ENCODE data around the gene ADCY9.
"Not testable (repeated sequence)": the region's sequence is repeated elsewhere in the genome, so short reads cannot be mapped to it uniquely, and the experiment has no call there.

Gene ADCY9

DNA sequence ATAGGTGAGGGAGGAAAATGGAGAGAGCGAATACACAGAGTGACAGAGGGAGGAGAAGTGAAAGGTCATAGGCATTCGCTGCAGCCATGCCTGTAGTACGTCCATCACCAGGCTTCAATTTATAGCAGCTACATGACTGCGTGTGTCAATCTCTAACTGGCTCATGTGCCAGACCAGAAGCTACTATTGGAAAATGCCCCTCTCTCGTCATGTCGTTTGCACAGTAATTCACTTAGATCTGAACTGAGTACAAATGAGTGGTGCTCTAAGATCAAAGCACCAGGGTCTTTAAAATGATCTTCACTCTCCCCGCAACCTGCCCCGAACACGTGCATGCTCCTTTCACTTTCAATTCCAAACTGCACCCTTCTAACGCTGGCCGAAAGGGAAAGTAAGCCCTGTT lies 51.3 kb downstream of the ADCY9 start:
- DNase-seq: no peak

DNA sequence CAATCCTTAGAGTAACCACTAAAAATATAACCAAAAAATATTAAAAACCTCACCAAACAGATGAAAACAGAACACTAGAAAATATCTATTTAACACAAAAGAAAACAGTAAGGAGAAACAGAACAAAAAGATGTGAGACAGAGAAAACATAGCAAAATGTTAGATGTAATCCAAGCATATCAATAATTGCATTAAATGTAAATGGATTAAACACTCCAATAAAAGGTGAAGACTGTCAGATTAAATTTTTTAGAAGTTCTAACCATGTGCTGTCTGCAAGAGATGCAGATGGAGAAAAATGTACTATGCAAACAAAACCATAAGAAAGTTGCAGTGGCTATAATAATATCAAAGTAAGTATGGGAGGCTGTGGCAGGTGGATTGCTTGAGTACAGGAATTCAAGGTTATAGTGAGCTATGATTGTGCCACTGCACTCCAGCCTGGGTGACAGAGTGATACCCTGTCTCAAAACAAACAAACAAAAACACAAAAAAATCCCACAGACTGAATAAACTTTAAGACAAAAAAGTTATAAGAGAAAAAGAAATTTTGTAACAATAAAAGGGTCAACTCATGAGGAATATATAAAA lies 53.9 kb downstream of the ADCY9 start:
- DNase-seq: no peak

DNA sequence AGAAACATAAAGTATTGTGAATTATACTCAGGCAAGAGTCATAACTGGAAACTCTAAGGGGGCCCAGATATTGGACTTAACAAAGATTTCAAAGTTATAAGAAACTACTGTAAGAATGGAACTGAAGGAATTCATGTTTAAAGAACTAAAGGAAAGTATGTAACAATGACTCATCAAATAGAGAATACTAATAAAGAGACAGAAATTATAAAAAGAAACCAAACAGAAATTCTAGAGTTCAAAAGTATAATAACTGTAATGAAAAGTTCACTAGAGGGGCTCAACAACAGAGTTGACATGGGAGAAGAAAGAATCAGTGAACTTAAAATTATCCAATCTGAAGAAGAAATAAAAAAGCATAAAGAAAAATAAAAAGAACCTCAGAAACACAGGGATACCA lies 55.4 kb downstream of the ADCY9 start:
- no peak for DNase-seq

DNA sequence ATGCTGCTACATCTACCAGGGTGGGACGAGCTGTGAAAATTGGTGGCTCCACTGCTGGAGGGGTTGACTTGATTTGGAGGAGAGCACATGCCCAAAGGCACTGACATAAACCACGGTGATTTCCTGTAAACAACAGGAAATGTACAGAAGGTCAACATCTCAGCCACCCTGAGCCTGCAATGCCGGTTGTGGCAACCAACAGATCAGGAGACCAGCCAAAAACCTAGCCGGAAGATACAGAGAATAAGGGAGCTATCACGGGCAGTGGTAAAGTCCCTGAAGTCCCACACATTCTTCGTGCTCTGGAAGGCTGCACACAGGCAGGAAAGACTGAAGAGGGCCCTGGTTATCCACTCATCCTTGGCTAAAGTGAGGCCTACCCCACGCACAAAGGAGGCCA lies 56.2 kb downstream of the ADCY9 start:
- DNase-seq: no peak

DNA sequence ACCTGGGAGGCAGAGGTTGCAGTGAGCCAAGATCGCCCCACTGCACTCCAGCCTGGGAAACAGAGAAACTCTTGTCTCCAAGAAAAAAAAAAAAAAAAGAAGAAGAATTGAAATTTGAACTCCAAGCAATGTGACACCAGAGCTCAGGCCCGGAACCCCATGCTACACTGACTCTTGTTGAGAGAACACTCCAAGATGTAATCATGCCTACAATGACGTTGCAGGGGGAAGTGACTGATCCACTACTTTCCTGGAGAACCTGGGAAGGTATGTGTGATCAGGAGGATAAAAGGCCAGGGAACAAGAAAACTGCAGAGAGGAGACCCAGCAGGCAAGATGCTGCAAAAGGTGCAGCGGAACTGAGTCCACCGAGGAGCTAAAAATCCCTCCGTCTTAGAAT lies 57.9 kb downstream of the ADCY9 start:
- DNase-seq: no peak

DNA sequence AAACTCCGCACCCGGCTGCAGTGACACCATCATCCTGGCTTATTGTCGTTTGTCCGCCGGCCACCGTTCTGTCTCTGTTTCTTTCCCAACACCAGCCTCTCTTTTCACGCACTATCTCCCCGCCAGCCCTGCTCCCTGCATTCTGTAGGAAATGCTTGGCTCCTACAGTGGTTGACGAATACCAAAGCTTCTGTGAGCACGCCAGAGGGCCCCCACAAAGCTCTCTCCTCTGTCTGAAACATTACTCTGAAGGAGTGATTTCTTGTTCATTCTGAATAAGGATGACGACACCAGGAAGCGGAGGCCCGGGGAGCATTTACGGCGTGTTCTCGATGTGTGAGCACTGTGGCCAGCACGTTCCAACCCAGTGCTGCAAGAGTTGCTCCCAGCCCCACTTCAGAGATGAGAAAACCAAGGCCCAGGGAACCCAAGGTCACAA lies 58.8 kb downstream of the ADCY9 start:
- DNase-seq: no peak

DNA sequence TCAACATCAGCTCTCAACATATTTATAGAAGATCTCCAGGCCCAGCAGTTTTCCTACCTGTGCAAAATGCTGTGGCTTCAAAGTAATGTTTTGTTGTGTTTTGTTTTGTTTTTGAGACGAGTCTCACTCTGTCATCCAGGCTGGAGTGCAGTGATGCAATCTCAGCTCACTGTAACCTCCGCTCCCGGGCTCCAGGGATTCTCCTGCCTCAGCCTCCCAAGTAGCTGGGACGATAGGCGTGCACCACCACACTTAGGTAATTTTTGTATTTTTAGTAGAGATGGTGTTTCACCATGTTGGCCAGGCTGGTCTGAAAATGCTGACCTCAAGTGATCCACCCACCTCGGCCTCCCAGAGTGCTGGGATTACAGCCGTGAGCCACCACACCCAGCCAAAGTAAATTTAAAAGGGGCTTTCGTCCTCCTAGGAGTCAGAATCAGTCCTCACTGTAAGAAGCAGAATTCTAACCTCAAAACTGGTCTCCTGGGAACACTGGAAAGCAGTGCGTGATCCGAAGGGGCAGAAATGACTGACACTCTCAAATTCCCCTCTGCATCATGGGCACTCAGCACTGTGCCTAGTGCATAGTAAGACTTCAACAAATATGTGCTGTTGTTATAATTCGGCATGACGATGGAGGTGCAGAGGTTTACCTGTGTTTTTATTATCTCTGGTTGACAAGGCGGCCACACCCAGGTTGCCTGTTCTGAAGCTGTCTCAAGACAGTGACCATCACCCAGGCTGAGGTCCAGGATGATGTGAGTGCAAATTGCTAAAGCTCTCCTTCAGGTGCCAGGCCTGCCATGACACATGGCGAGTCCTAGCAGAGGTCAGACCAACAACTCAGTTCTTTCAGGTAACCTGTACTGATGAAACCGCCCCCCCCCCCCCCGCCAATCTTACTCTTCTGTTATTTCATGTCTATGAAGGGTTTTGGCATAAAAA lies 59.8 kb downstream of the ADCY9 start:
- DNase-seq: no peak

DNA sequence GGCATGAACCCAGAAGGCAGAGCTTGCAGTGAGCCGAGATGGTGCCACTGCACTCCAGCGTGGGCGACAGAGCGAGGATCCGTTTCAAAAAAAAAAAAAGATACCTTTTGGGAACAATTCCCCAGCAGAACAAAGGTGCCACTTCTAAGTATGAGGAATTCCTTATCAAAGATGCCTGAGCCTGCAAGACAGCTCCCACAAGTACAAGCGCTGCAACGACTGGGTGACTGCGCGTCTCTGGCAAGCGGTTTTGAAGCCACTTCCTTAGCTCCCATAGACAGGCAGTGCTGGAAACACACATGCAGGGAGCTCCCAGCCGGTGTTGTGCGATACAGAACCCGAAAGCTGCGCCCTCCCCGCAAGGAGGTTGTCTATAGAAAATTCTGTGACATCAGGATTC lies 60.5 kb downstream of the ADCY9 start:
- no peak for DNase-seq

DNA sequence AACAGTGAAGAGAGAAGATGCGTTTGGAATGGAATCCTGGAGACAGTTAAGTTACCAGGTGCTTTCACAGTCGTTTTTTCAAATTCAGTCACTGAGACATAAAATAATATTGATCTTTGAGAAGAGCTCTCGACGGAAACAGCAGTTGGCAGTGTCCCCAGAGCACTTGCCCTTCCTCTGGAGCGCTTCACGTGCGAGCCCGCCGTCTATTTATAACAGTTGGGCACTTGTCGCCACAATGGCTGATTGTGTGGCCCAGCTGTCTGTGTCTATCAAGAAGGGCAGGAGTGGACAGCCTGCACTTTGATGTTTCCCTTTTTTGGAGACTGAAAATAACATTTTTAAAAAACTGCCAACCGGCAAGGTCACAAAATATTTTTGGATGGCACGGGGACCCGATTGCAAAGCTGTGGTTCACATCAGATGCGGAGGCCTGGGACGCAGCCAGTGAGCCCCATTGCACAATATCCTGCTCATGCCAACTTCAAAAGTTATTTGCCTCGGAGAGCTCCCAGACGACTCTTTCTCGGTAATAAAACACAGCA lies 62.9 kb downstream of the ADCY9 start:
- peak; percentile 37 for DNase-seq

DNA sequence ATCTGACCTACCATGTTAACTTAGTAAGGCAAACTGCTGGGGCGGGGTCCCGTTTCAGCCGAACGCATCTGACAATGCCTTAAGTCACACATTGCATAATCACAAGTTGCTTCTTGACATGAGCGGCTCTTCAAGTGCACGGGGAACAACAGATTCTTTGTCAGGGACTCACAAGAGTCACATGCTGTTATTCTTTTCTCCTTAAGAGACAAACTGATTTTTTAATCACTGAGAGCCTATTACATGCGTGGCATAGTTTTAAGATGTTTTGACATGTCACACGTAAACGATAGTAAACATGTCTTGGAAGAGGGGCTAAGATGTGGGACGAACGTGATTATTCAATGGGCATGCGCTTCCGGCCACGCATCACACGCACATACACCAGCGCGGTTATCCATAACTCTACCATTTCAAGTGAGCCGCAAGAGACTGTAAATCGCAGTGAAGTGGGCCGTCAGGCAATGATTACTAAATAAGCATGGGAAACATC lies 63.4 kb downstream of the ADCY9 start:
- DNase-seq: peak; percentile 33

DNA sequence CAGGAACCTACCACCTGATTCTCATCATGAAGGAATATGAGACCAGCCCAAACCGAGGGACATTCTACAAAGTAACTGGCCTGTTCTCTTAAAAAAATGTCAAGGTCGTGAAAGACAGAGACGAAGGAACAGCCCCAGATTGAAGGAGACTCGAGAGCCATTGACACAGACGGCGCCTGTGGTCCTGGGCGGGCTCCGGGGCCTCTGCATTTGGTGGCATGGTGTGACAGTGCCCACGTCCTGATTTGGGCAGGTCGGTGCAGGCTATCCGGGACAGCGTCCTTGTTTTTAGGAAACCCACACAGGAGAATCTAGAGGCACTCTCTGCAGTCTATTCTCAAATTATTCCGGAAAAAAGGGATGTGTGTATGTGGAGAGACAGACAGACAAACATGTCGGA lies 64.1 kb downstream of the ADCY9 start:
- no peak for DNase-seq

DNA sequence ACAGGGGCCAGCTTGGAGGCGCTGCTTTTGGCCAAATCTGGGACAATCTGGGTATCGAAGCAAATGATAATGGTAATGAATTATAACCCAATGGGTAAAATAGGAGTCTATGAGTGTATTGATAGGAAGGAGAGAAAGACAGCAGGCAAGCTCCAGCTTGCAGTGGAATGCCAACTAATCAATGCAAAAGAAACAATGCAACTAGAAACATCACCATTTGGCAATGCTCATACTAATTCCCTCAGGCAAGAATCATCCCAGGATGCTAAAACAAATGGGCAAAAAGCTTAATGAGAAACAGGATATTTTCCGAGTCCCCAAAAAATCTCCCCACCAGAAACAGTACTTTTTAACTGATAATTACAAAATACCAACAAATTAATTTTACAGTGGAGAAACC lies 64.7 kb downstream of the ADCY9 start:
- DNase-seq: no peak

DNA sequence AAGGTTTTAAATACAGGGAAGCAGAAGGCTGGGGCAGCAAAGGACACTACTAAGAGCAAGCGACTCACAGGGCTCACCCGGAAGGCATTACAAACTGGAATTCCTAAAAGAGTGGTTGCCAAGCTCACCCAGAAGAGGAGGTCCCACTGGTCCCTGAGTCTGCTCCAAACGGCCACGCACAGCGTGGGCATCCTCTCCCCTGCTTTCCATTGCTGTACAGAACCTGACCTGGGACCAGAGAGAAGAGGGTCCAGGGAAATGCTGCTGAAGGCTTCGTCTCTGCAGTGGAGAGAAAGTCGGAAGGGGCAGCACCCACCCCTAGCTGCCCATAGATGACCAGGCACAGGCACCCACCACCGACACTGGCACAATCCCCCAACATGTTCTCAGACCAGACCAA lies 67.2 kb downstream of the ADCY9 start:
- DNase-seq: peak; percentile 13

DNA sequence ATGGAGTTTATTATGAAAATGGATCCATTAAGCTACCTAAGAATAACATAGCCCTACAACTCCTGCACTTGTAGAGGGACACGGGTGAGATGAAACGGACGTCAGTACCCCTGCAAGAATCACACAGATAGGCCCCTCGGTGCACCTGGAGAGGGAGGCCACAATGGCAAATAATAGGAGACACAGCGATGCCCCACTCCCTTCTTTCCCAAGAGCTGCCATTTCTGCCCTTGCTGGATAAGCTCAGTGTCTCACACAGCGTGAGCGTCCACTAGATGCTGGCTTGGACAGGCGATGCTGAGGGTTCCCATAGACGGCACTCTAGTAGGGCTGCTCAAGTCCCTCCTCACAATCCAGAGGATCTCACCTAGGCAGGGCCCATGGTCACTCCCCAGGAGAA lies 67.8 kb downstream of the ADCY9 start:
- peak; percentile 7 for DNase-seq

DNA sequence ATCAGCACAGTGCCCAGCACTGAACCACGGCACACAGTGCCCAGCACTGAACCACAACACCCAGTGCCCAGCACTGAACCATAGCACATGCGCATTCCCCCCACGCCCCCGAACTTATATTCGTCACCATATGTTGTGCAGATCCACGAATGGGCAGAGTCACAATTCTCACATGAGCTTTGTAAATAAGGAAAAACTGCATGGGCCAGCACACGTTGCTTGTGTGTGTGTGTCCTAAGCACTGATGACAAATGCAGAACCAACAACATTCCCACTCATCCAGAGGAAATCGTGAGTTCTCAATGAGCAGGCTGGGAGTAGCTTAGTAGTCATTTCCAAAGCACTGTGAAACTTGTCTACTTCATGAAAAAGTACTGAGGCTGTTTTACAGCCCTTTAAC lies 70.0 kb downstream of the ADCY9 start:
- peak; percentile 25 for DNase-seq

DNA sequence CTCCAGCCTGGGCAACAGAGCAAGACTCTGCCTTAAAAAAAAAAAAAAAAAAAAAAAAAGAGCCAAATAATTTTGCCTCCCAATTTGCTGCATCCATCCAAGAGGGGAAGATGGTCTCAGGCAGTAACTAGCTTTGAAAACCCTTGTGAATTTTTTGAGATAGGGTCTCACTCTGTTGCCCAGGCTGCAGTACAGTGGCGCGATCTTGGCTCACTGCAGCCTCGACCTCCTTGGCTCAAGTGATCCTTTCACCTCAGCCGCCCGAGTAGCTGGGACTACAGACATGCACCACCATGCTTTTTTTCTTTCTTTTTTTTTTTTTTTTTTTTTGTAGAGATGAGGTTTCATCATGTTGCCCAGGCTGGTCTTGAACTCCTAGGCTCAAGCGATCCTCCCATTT lies 70.7 kb downstream of the ADCY9 start:
- DNase-seq: peak; percentile 15

DNA sequence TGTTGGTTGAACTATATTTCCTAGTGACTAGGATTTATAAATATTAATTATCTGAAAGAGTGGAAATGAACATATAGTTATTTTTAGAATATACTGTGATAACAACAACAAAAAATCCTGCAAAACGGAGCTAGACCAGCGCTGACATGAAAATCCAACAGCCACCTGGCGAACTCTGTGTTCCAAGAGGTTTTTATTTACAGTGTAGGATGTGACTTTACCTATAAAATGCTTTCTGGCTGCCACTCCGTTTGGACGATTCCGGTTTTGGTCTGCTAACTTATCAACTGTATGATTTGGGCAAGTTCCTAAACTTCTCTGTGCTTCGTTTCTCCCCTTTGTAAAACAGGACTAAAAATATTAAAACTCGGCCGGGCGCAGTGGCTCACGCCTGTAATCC lies 73.7 kb downstream of the ADCY9 start:
- DNase-seq: no peak

DNA sequence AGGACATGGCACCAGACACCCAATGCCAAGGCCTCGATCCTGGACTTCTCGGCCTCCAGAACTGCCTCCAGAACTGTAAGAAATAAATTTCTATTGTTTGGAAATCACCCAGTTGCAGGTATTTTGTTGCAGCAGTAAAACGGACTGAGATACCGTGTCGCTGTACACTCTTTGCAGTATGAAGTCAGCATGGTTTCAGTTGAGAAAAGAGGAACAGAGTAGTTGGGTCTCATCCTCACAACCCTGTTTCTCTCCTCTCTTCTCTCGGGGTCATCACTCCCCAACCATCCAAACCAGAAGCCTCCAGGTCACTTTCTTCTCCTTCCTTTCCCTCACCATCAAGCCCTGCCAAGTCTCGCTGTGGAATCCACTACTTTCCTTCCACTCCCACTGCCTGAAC lies 77.8 kb downstream of the ADCY9 start:
- no peak for DNase-seq

DNA sequence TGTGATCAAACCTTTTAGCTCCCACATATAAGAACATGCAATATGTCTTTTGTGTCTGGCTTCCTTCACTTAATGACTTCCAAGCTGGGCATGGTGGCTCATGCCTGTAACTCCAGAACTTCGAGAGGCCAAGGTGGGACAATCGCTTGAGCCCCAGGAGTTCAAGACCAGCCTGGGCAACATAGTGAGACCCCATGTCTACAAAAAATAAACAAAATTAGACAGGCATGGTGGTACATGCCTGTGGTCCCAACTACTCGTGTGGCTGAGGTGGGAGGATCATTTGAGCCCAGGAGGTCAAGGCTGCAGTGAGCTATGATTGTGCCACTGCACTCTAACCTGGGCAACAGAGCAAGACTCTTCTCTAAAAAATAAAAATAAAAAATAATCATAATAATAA lies 79.3 kb downstream of the ADCY9 start:
- DNase-seq: not testable (repeated sequence)

DNA sequence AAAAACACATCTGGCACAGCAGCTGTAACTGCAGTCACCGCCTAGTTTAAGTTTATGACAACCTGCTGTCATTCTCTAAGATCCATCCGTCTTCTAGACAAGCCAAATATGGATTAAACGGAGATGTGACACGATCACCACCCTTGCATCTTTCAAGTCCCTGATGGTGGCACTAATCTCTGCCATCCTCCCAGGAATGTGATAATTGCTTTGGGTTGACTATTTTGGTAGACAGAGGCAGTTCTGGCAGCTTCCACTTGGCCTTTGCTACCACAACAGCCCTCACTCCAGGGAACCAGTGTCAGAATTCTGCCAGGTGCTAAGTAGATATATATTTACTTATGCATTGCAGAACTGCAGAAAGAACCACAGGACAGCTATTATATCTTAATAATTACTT lies 81.3 kb downstream of the ADCY9 start:
- no peak for DNase-seq

DNA sequence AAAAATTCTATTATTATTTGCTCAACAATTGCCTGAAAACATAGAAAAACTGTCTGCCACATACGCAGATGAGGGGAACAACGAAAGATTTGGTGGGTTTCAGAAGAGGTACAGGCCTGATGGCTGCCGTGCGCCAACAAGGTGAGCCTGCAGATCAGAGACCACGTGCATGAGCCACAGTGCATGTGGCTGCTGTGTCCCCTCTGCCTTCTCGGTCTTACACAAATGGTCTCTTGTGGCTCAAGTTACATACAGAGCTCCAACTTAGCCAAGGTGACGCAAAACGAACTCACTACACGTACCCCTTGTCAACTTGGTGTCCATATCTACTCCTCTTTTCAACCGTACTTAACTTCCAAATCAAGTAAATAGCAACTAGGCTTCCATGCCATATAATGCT lies 82.3 kb downstream of the ADCY9 start:
- no peak for DNase-seq

DNA sequence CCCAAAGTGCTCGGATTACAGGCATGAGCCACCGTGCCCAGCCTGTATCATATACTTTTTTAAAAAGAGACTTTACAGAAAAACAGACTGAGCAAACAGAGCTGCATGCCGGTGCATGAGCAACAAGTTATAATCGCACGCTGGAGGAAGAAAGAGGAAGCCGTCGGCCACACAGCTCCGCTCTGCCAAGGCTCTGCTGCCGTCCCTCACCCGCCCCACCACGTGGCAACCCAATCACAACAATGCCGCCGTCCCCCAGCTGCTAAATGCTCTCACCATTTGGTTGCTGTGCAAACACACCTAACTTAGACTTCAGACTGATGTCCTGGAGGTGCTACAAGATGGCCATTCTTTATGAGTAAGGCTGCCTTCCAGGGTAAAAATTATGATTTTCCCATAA lies 83.5 kb downstream of the ADCY9 start:
- peak; percentile 57 for DNase-seq

DNA sequence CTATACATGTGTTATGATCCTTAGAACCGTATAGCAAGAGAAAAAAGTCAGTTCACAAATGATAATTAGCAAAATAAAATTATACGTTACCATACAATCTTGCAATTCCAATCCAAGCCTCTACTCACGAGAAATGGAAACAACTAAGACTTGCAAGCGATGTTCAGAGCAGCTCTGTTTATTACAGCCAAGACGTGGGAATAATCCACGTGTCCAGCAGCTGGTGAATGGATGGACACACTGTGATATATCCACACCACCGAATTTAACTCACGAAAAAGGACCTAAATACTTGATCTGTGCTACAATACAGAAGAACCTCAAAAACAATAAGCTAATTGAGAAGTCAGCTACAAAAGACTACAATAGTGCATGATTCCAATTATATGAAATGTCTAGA lies 88.1 kb downstream of the ADCY9 start:
- no peak for DNase-seq

DNA sequence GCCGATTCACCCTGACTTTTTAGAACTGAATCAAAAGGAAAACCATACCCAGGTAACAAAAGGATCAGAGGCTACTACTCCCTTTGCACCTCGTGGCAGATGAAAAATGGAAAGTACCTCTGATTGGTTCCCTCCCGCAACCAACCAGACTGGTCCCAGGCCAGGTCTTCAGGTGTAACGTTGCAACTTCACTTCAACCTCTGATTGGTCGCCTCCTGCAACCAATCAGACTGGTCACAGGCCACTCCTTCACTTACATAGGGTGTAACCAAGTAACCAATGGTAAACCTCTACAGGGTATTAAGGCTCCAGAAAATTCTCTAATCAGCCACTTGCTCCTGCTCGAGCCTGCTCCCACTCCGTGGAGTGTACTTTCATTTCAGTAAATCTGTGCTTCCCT lies 89.4 kb downstream of the ADCY9 start:
- no peak for DNase-seq
